DMS153 treated with DMSO at 0.1 percent for 48 hours (cell line): ENCODE data around the gene NDUFAF2.
A peak's percentile ranks its signal among the peaks of the same experiment; 100 is the strongest.

Source experiments
- DNase-seq: peaks from one replicate; lab custom pipeline; 2025; ENCODE audit not compliant: unreplicated experiment; lab: John Stamatoyannopoulos, UW

NDUFAF2 gene

GRCh38 chr5:61114441-61114840 lies 169.4 kb downstream of the NDUFAF2 start:
- no peak for DNase-seq

GRCh38 chr5:61115968-61116367 lies 171.0 kb downstream of the NDUFAF2 start:
- DNase-seq, result no peak

- no peak for DNase-seq
Measured at GRCh38 chr5:61119066-61119465, 174.1 kb downstream of the NDUFAF2 start.

- no peak for DNase-seq
Measured at GRCh38 chr5:61120534-61120933, 175.5 kb downstream of the NDUFAF2 start.

GRCh38 chr5:61123145-61123544 lies 178.1 kb downstream of the NDUFAF2 start:
- DNase-seq, result no peak

GRCh38 chr5:61130289-61130688 lies 185.3 kb downstream of the NDUFAF2 start:
- DNase-seq, result no peak

GRCh38 chr5:61132559-61132958 lies 187.6 kb downstream of the NDUFAF2 start:
- no peak for DNase-seq

- no peak for DNase-seq
Measured at GRCh38 chr5:61137835-61138234, 192.8 kb downstream of the NDUFAF2 start.

GRCh38 chr5:61139094-61139873 lies 194.3 kb downstream of the NDUFAF2 start:
- DNase-seq, result no peak

- no peak for DNase-seq
Measured at GRCh38 chr5:61139931-61140330, 194.9 kb downstream of the NDUFAF2 start.

- no peak for DNase-seq
Measured at GRCh38 chr5:61141801-61142200, 196.8 kb downstream of the NDUFAF2 start.

GRCh38 chr5:61142391-61142790 lies 197.4 kb downstream of the NDUFAF2 start:
- no peak for DNase-seq

- no peak for DNase-seq
Measured at GRCh38 chr5:61142811-61143210, 197.8 kb downstream of the NDUFAF2 start.

GRCh38 chr5:61148515-61148914 lies 203.5 kb downstream of the NDUFAF2 start:
- DNase-seq, result no peak

GRCh38 chr5:61151893-61152292 lies 206.9 kb downstream of the NDUFAF2 start:
- no peak for DNase-seq

GRCh38 chr5:61159070-61159469 lies 214.1 kb downstream of the NDUFAF2 start:
- DNase-seq, result no peak

- DNase-seq, result no peak
Measured at GRCh38 chr5:61159836-61160235, 214.8 kb downstream of the NDUFAF2 start.

- DNase-seq, result no peak
Measured at GRCh38 chr5:61160497-61160896, 215.5 kb downstream of the NDUFAF2 start.

- peak; percentile 21 for DNase-seq
Measured at GRCh38 chr5:61162010-61162831, 217.2 kb downstream of the NDUFAF2 start, which contains the start of gene SMIM15. Gene SMIM15, minus strand, starts transcription at chr5:61162468. Its CDS starts 2,297 bp downstream, at chr5:61160171.

GRCh38 chr5:61162832-61163567 lies 218.0 kb downstream of the NDUFAF2 start:
- DNase-seq, result no peak

- DNase-seq, result no peak
Measured at GRCh38 chr5:61163905-61164304, 218.9 kb downstream of the NDUFAF2 start.
